Keratinocyte (primary cell): Measurements from ENCODE around the gene LDLRAD4. TPM values are rescaled to one million over a fixed set of nuclear protein-coding genes. Genes with fewer than 3 reads are reported as not detected.

Source experiments
- DNase-seq: peaks from one replicate; pipeline ENCODE4 v3.0.0-alpha.2; 2011; ENCODE audit warnings: low read depth, missing footprints, low spot score
- FAIRE-seq: peaks from 2 replicates; lab custom pipeline; 2011; peaks lifted over from hg19 to GRCh38; lab: Jason Lieb, UNC
- H2AFZ ChIP-seq: 2 replicates; pipeline ENCODE4 v1.6.0; 2012; ENCODE audit warnings: low read length, control low read depth, inconsistent platforms; ENCODE audit not compliant: control insufficient read depth
- H3K27ac ChIP-seq: 2 replicates; pipeline ENCODE4 v1.5.1; 2011; ENCODE audit warnings: low read length; ENCODE audit not compliant: control insufficient read depth, insufficient read depth
- H3K27me3 ChIP-seq: 3 replicates; pipeline ENCODE4 v1.6.0; 2011; ENCODE audit warnings: low read length; ENCODE audit not compliant: control insufficient read depth, insufficient read depth; ENCODE audit errors: extremely low read depth
- H3K36me3 ChIP-seq, 2 experiments: 2 replicates in 1 of 2; 3 replicates in 1 of 2; pipeline ENCODE4 v1.5.1; 2011; ENCODE audit warnings: low read length in 2 of 2, mild to moderate bottlenecking in 1 of 2; ENCODE audit not compliant: control insufficient read depth in 2 of 2, insufficient read depth in 2 of 2; ENCODE audit errors: extremely low read depth in 1 of 2
- H3K4me1 ChIP-seq: 3 replicates; pipeline ENCODE4 v1.5.1; 2011; ENCODE audit warnings: low read length; ENCODE audit not compliant: control insufficient read depth, insufficient read depth; ENCODE audit errors: extremely low read depth
- H3K4me2 ChIP-seq: 3 replicates; pipeline ENCODE4 v1.6.0; 2011; ENCODE audit warnings: low read depth, low read length; ENCODE audit not compliant: control insufficient read depth, insufficient read depth; ENCODE audit errors: extremely low read depth
- H3K4me3 ChIP-seq, 3 experiments: fragments of 200-600 bp in 1 of 3; sonication (generic) in 1 of 3; 2 replicates in 2 of 3; 3 replicates in 1 of 3; pipeline ENCODE4 v1.5.1; 2011 to 2016; ENCODE audit warnings: low read length in 3 of 3, mild to moderate bottlenecking in 3 of 3, control low read depth in 2 of 3, inconsistent platforms in 1 of 3, low read depth in 1 of 3, mixed read lengths in 1 of 3, mixed run types in 1 of 3, moderate library complexity in 1 of 3; ENCODE audit not compliant: control insufficient read depth in 2 of 3, insufficient read depth in 2 of 3; ENCODE audit errors: extremely low read depth in 1 of 3
- H3K79me2 ChIP-seq: 2 replicates; pipeline ENCODE4 v1.6.0; 2012; ENCODE audit warnings: low read length; ENCODE audit not compliant: control insufficient read depth, insufficient read depth
- H3K9ac ChIP-seq: 3 replicates; pipeline ENCODE4 v1.6.0; 2011; ENCODE audit warnings: low read length; ENCODE audit not compliant: control insufficient read depth, insufficient read depth; ENCODE audit errors: extremely low read depth
- H3K9me1 ChIP-seq: 3 replicates; pipeline ENCODE4 v1.6.0; 2011; ENCODE audit warnings: low read length; ENCODE audit not compliant: control insufficient read depth, insufficient read depth; ENCODE audit errors: extremely low read depth
- H3K9me3 ChIP-seq: 2 replicates; pipeline ENCODE4 v1.5.1; 2012; ENCODE audit warnings: low read depth, low read length; ENCODE audit not compliant: control insufficient read depth
- H4K20me1 ChIP-seq: 3 replicates; pipeline ENCODE4 v1.6.0; 2011; ENCODE audit warnings: low read length; ENCODE audit not compliant: control insufficient read depth, insufficient read depth; ENCODE audit errors: extremely low read depth
- EZH2 ChIP-seq: IDR thresholded peaks from one replicate; pipeline ENCODE4 v1.6.1; 2012; ENCODE audit warnings: inconsistent platforms, mild to moderate bottlenecking, low read length, moderate library complexity
- dilution Hi-C: fragments of 300-500 bp; cut with MboI; formaldehyde crosslinking; loops from one replicate; pipeline ENCODE4 v1.7.0; 2020; ENCODE audit warnings: low sequenced_read_pairs; ENCODE audit not compliant: extremely low pct_ligation_motif_present
- polyA plus RNA-seq, 5 experiments: library from polyadenylated mRNA; depleted of rRNA in 3 of 5; stranded (reverse) in 3 of 5; stranded (forward) in 1 of 5; unstranded in 1 of 5; fragments of >200 nt; gene quantifications; 1 replicate in 1 of 5; 2 replicates in 3 of 5; 3 replicates in 1 of 5; pipeline versions ENCODE4 v1.2.1 to v1.2.3, GENCODE V29; 2011 to 2012; ENCODE audit warnings: missing spikeins in 2 of 5, low read depth in 1 of 5, low replicate concordance in 1 of 5
- TF ChIP-seq, protein P1 (sequence below), 3 experiments: IDR thresholded peaks in 1 of 3; conservative IDR thresholded peaks in 1 of 3; optimal IDR thresholded peaks in 1 of 3; 2 replicates in 2 of 3; 3 replicates in 1 of 3; pipeline versions ENCODE3 to v1.5.1; 2011; ENCODE audit warnings: low read length in 3 of 3, mild to moderate bottlenecking in 3 of 3, moderate library complexity in 2 of 3, control low read depth in 1 of 3, inconsistent platforms in 1 of 3; ENCODE audit not compliant: insufficient read depth in 2 of 3; ENCODE audit errors: extremely low read depth in 1 of 3

LDLRAD4 gene
- polyA plus RNA-seq, 1 donor (not counting 4 experiments of a cell fraction or from before 2014, with no cell fraction given) = not detected

DNA sequence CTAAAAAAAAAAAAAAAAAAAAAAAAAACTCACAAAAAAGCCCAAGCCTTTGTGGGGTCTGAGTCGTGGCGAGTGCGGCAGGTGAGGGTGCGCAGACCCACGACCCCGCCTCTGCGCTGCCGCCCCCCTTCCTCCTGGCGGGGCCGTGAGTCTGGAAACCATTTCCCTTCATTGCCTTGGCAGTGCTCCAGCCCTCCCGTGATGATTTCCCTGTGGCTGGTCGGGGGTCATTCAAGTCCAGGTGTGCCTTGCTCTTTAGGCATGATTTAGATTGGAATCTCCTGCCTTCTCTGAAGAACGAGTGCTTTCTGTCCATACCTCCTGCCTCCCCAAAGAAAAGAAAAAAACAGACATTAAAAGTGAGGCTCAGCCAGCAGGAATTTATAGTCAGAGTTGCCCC, 346.0 kb downstream of the LDLRAD4 start:
- no peaks in the 10 kb centered on the region for H3K9me3 ChIP-seq
- no peak overlapping the region for H2AFZ ChIP-seq
- DNase-seq (no peak), FAIRE-seq (no peak)
- H3K79me2 ChIP-seq = no peaks in the 10 kb centered on the region
- no peak overlapping the region for H3K27ac ChIP-seq
- H3K36me3 ChIP-seq = no peaks in the 10 kb centered on the region
- H3K4me3 ChIP-seq = no peak overlapping the region
- H4K20me1 ChIP-seq = no peaks in the 10 kb centered on the region
- H3K27me3 ChIP-seq = no peaks in the 10 kb centered on the region
- dilution Hi-C loops = no loop called here
- H3K4me2 ChIP-seq = no peak overlapping the region
- H3K4me1 ChIP-seq = no peaks in the 10 kb centered on the region
- TF ChIP-seq, protein P1, sequence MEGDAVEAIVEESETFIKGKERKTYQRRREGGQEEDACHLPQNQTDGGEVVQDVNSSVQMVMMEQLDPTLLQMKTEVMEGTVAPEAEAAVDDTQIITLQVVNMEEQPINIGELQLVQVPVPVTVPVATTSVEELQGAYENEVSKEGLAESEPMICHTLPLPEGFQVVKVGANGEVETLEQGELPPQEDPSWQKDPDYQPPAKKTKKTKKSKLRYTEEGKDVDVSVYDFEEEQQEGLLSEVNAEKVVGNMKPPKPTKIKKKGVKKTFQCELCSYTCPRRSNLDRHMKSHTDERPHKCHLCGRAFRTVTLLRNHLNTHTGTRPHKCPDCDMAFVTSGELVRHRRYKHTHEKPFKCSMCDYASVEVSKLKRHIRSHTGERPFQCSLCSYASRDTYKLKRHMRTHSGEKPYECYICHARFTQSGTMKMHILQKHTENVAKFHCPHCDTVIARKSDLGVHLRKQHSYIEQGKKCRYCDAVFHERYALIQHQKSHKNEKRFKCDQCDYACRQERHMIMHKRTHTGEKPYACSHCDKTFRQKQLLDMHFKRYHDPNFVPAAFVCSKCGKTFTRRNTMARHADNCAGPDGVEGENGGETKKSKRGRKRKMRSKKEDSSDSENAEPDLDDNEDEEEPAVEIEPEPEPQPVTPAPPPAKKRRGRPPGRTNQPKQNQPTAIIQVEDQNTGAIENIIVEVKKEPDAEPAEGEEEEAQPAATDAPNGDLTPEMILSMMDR (optimal IDR thresholded peaks at IDR 0.05 in 1 of 3, IDR thresholded peaks at IDR 0.05 in 1 of 3, conservative IDR thresholded peaks at IDR 0.05 in 1 of 3; ENCODE audit: extremely low read depth in 1 of 3, insufficient read depth in 2 of 3, low read length in 3 of 3) = no peak
- no peak for TF ChIP-seq EZH2
- no peak overlapping the region for H3K9ac ChIP-seq
- H3K9me1 ChIP-seq = no peaks in the 10 kb centered on the region

DNA sequence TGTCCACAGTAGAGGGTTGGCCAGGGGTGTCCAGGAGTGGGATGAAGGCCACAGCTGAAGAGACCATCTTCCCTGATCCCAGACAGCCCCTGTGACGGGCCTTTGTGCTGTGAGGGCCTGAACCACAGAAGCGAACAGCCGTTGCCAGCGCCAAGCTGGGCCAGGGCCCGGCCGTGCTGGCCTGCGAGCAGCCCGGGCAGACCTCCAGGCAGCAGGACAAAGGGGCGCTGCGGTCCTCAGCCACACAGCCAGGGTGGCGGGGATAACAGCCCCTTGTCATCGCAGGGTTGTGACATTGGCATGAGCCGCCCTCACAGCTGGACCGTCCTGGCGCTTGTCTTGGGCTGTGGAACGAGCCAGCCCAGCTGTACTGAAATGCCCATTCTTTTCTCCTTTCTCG, 346.7 kb downstream of the LDLRAD4 start:
- H3K27me3 ChIP-seq = no peaks in the 10 kb centered on the region
- H2AFZ ChIP-seq = no peak overlapping the region

More for the DNA sequence above, 346.7 kb downstream of the LDLRAD4 start:
- DNase-seq = no peak
- H3K27ac ChIP-seq = no peak overlapping the region
- H3K4me1 ChIP-seq = no peaks in the 10 kb centered on the region
- TF ChIP-seq EZH2 = no peak
- TF ChIP-seq, protein P1 (optimal IDR thresholded peaks at IDR 0.05 in 1 of 3, IDR thresholded peaks at IDR 0.05 in 1 of 3, conservative IDR thresholded peaks at IDR 0.05 in 1 of 3; ENCODE audit: extremely low read depth in 1 of 3, insufficient read depth in 2 of 3, low read length in 3 of 3) = no peak
- dilution Hi-C loops = no loop called here
- no peaks in the 10 kb centered on the region for H3K9me3 ChIP-seq
- FAIRE-seq = no peak
- no peak overlapping the region for H3K4me2 ChIP-seq
- H3K9ac ChIP-seq = no peak overlapping the region
- no peak overlapping the region for H3K4me3 ChIP-seq
- H3K79me2 ChIP-seq = no peaks in the 10 kb centered on the region
- no peaks in the 10 kb centered on the region for H4K20me1 ChIP-seq
- no peaks in the 10 kb centered on the region for H3K36me3 ChIP-seq
- no peaks in the 10 kb centered on the region for H3K9me1 ChIP-seq
